ENCODE results near the gene RFWD3.
"Not testable (repeated sequence)": the region's sequence is repeated elsewhere in the genome, so short reads cannot be mapped to it uniquely, and the experiment has no call there.

RFWD3 gene

GRCh38 chr16:74661064-74661463 is 5.6 kb downstream of the RFWD3 start:
- no peak for DNase-seq (ENCODE audit: low read depth)

GRCh38 chr16:74660383-74660782 is 6.3 kb downstream of the RFWD3 start:
- DNase-seq (ENCODE audit: low read depth): no peak

DNA sequence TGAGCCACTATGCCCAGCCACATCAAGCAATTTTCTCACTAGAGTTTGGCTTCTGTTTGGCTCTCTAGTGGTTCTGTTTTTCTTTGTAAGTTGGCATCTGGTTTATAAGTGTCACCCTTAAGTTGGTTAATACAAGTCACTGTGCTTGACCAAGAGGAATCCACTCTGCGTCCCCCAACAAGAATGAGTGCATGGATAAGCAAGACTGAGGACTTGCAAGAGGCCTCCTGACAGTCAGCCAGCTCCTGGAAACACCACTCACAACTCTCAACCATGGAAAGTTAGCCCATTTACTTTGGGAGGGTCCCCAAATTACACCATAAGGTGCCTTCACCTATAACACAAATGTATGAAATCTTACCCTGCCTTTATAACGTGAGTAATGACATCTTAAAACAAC is 7.6 kb downstream of the RFWD3 start:
- DNase-seq (ENCODE audit: low read depth): no peak

- DNase-seq (ENCODE audit: low read depth): no peak
Observed at GRCh38 chr16:74657870-74658642, 8.6 kb downstream of the RFWD3 start.

GRCh38 chr16:74654536-74655050 is 12.1 kb downstream of the RFWD3 start:
- DNase-seq (ENCODE audit: low read depth): no peak

GRCh38 chr16:74652883-74653282 is 13.8 kb downstream of the RFWD3 start:
- DNase-seq (ENCODE audit: low read depth): not testable (repeated sequence)

GRCh38 chr16:74652249-74652648 is 14.4 kb downstream of the RFWD3 start:
- no peak for DNase-seq (ENCODE audit: low read depth)

GRCh38 chr16:74651841-74652240 is 14.8 kb downstream of the RFWD3 start:
- DNase-seq (ENCODE audit: low read depth): no peak

DNA sequence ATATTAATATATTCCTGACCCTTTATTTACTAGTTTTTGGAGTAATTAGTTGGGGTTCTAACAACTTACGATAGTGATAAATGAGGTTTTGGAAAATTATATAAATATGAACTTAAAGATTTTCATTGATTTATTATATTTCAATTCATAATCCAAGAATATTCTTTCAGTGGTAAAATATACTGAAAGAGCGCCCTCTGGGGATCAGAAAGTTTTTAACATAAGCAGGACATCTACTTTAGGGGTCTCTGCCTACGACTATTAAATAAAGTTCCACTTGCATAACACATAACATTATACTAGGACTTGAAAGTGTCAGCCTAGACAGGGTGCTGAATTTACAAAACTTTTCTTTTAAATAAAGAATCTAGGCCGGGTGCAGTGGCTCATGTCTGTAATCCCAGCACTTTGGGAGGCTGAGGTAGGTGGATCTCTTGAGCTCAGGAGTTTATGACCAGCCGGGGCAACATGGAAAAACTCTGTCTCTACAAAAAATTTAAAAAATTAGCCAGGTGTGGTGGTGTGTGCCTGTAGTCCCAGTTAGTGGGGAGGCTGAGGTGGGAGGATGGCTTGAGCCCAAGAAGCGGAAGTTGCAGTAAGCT is 15.6 kb downstream of the RFWD3 start:
- no peak for DNase-seq (ENCODE audit: low read depth)

DNA sequence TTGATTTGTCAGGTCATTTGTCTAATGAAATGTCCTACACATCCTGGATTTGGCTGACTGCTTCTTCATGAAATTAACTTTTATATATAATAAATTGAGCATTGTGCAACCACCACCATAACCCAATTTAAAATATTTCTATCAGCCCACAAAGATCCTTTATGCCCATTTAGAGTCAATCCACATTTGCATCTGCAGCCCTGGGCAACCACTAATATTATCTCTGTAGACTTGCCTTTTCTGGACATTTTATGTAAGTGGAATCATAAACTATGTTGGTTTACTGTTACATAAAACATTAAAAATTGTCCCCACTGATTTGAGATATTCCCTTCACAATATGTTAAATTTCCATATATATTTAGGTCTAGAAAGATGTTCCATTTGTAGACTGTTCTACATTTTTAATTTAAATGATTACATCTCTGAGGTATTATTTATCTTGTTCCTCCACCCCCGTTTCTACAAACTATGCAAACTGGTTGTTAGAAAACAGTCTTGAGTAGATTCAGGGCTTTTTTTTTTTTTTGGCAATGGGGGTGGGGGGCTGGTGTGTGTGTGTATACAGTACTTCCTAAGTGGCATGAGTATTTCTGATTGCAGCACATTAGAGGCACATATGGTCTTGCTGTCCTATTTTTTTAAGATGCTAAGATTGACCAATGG is 16.7 kb downstream of the RFWD3 start:
- DNase-seq (ENCODE audit: low read depth): no peak

DNA sequence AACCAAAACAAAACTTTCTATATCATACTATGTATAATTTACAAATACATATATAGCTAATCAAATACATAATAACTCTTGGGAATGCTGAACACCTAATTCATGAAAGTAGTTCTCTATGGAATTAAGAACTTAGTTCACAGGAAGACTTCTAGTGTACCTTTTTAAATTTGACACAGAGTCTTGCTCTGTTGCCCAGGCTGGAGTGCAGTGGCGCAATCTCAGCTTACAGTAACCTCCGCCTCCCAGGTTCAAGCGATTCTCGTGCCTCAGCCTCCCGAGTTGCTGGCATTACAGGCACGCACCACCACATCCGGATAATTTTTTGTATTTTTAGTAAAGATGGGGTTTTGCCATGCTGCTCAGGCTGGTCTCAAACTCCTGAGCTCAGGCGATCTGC is 24.7 kb downstream of the RFWD3 start:
- no peak for DNase-seq (ENCODE audit: low read depth)

DNA sequence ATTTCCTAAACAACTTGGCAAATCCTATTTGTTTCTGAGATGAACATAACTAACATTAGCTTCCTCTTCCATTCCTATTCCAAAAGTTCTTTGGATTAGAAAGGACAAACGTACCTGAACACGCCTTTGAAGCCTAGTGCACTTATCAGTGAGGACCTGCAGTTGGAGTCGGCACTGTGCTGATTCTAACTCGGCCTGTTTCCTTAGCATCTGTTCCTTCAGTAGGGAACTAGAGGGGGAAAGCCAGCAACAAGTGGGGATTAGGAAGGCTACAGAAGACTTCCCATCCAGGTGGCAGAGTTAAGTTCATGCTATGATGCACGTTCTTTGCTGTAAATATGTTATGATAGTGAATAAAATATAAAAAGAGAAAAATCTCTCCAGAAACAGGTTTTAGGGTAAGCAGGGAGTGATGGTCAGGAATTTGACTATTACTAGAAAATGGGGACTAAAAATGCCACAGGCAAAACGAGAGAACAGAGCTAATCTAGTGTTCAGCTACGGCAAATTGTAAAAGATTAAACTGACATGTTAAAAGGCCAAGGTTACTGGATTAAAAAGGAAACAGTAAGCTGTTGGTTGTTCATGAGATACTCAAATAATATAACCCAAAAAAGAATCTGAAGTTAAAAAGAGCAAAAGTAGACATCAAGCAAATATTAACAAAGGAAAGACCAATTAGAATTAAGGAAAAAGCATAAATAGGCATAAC is 28.8 kb downstream of the RFWD3 start:
- no peak for DNase-seq (ENCODE audit: low read depth)

- DNase-seq (ENCODE audit: low read depth): no peak
Observed at GRCh38 chr16:74635303-74635702, 31.4 kb downstream of the RFWD3 start.

DNA sequence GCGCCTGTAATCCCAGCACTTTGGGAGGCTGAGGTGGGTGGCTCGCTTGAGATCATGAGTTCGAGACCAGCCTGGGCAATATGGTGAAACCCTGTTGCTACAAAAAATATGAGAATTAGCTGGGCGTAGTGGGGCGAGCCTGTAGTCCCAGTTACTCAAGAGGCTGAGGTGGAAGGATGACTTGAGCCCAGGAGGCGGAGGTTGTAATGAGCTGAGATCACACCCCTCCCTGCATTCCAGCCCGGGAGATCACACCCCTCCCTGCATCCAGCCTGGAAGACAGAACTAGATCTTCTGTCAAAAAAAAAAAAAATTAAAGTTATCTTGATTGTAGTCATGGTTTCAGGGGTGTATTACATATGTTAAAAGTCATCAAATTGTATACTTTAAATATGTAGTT is 33.0 kb downstream of the RFWD3 start:
- no peak for DNase-seq (ENCODE audit: low read depth)

GRCh38 chr16:74627506-74628220 is 39.0 kb downstream of the RFWD3 start:
- no peak for DNase-seq (ENCODE audit: low read depth)

DNA sequence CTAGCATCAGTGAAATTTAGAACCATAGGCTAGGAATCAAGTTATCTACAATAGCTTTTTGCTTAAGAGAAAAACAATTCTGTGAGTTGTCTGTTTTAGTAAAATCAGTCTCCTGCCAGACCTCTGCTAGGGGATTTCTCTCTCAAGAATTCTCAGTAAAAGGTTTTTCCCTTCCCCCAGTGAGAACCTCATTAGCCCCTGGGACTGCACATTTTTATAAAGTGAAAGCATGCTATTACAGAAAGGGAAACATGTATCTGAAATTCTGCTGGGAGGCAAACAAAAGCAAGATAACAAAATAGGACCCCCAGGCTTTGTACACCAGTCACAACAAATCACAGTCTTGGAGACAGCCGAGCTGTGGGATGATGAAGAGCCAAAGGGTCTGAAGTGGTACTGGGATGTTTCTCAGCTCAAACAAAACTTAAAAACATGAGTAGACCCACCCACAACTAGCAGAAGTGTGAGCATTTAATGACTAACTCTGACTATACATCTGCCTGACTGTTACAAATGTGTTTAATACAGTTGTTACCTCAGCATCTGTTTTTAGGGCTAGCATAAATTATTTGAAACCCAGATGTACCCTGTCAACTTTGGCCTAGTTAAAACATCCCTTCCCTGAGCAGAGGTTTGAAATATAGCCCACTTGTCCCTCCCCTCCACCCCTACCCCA is 39.8 kb downstream of the RFWD3 start:
- DNase-seq (ENCODE audit: low read depth): no peak

- DNase-seq (ENCODE audit: low read depth): no peak
Observed at GRCh38 chr16:74625500-74626350, 41.0 kb downstream of the RFWD3 start.

DNA sequence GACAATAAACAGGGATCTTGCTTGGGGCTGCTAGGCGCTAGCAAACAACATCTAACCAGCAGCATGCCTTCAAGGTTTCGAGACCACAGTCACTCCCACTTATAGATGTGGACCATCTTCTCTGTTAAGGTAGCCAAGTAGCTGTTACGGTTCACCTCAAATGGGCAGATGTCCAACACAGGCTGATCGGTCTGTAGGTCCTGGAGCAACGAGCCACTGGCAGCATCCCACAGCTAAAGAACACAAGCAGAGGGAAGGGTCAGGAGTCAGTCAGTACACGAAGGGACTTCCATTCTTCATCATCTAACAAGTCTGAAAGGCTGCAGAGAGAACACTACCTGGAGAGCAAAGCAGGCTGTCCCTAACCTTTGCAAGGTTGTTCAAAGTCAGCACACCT is 42.8 kb downstream of the RFWD3 start:
- DNase-seq (ENCODE audit: low read depth): no peak

DNA sequence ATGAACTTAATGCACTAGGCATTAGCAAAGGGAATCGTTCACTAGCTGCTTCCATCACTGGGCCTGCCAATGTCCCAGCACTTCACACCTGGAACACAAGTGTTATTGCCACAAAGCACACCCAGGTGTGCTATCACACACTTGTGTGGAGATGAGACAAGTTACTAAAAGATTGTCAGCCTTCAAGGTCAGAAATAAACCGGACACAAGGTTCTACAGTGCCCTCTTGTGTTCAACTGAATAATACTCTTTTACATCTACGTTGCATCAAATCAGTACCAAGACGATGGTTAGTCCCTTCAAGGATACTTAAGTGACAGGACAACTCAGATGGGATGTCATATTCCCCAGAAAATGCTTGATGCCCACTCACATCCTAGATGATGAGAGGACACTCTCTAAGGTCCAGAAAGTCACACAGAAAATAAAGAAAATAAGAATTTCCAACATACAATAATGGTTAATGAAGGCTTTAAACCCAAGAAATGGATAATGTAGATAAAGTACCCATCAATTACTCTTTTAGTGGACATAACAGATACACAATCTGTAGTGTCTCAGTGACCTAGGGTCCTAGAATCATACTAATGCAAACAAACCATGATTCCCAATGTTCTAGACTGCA is 43.4 kb downstream of the RFWD3 start:
- DNase-seq (ENCODE audit: low read depth): no peak

GRCh38 chr16:74622005-74622404 is 44.7 kb downstream of the RFWD3 start:
- DNase-seq (ENCODE audit: low read depth): no peak
